Suprapubic skin (tissue), 4 donors: ENCODE data around the gene PRPF4. TPM values are rescaled to one million over a fixed set of nuclear protein-coding genes. Genes with fewer than 3 reads are reported as not detected.
"Not testable (repeated sequence)": the region's sequence is repeated elsewhere in the genome, so short reads cannot be mapped to it uniquely, and the experiment has no call there.

ENCODE experiments used
- DNase-seq, 2 donors: peaks; one replicate each; pipeline ENCODE4 v3.0.0-alpha.2; 2019; ENCODE audit warnings: low spot score in 2 of 2
- H3K27ac ChIP-seq: fragments of 200-600 bp; sonication (generic); one replicate; pipeline ENCODE4 v1.5.1; 2019
- H3K27me3 ChIP-seq: fragments of 200-600 bp; sonication (generic); one replicate; pipeline ENCODE4 v1.5.1; 2019
- H3K36me3 ChIP-seq: fragments of 200-600 bp; sonication (generic); one replicate; pipeline ENCODE4 v1.5.1; 2019
- H3K4me1 ChIP-seq: fragments of 200-600 bp; sonication (generic); one replicate; pipeline ENCODE4 v1.5.1; 2019
- H3K4me3 ChIP-seq: fragments of 200-600 bp; sonication (generic); one replicate; pipeline ENCODE4 v1.5.1; 2019; ENCODE audit warnings: mild to moderate bottlenecking
- H3K9me3 ChIP-seq: fragments of 200-600 bp; sonication (generic); one replicate; pipeline ENCODE4 v1.5.1; 2019
- EP300 ChIP-seq: sonication (generic); formaldehyde crosslinking; IDR thresholded peaks from one replicate; pipeline ENCODE4 v1.6.1; 2017; ENCODE audit warnings: antibody characterized with exemption
- POLR2A ChIP-seq, 2 donors: fragments of 450-650 bp; IDR thresholded peaks; one replicate each; pipeline ENCODE4 v1.6.1; 2017; ENCODE audit warnings: antibody characterized with exemption in 2 of 2, mild to moderate bottlenecking in 2 of 2, moderate library complexity in 2 of 2
- POLR2AphosphoS5 ChIP-seq, 3 donors: sonication (generic); formaldehyde crosslinking; IDR thresholded peaks; one replicate each; pipeline ENCODE4 v1.6.1; 2017; ENCODE audit warnings: antibody characterized with exemption in 3 of 3
- WGBS: methylation state at CpG from one replicate; pipeline ENCODE4 v1.1.5; 2018; 5-methylcytosine and 5-hydroxymethylcytosine counted together
- total RNA-seq, 4 donors: library from RNA; depleted of rRNA; stranded (reverse); fragments of >200 nt; gene quantifications; one replicate each; pipeline ENCODE4 v1.1.0, GENCODE V29; 2016
- TF ChIP-seq, protein P1 (sequence below), 2 donors: fragments of 200-600 bp in 1 of 2; fragments of 450-650 bp in 1 of 2; sonication (generic) in 1 of 2; IDR thresholded peaks; one replicate each; pipeline ENCODE4 v1.5.1; 2016 to 2019; ENCODE audit warnings: antibody characterized with exemption in 2 of 2, mild to moderate bottlenecking in 1 of 2, moderate library complexity in 1 of 2

Gene PRPF4
- total RNA-seq = 10 to 100 TPM; 13.6 to 21.3 (median 17.6) TPM

DNA sequence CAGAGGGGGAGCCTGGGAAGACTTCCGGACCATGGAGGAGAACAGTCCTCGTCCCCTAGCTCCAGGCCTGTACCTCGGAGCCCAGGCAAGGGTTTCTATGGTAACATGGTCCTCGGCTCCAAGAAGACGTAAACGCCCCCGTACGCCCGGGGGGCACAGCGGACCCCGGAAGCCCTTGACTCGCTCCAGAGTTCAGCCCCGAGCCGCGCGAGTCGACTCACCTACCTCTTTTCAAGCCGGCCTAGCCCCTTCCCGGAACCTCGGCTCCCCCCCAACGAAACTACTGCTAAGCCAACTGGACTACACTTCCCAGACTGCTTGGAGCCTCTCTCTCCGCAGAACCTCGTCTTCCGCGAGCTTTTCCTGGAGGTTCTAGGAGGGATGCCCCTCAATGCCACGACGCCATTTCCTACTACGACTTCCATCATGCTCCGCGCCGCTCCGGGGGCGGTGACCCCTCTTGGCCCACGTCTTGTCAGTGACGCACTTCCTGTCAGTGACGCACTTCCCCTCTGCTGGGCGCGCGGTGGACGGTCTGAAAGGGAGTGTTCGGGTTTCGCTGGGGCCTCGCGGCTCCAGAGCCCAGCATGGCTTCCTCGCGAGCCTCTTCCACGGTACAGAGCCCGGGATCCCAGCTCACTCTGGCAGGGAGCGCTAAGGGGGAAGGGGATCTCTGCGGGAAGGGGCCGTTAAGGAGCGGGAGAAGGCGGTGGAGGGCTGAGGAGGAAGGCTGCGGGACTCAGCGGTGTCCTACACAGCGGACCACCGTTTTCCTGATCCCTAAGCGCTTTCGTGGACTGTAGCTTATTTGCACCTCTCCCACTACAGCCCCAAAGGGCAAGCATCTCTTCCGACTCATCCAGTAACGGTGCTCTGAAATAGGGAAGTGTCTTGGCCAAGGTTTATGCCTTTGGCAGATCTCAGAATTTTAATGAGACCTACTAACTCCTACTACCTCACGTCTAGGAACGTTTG, at the start of gene PRPF4, which contains the start of gene CDC26:
PRPF4 (plus strand) TSS at position 502 of the 975 bp plus-strand sequence; CDS start at position 588, 86 bp downstream.
CDC26 (minus strand) TSS at position 416 of the 975 bp plus-strand sequence. CDS start 3,065 bp downstream, outside the sequence.
- H3K4me3 ChIP-seq = peak within 1 kb of the TSS; percentile 72
- TF ChIP-seq POLR2AphosphoS5 (IDR thresholded peaks at IDR 0.05) (peak; percentile 83 to 96 (median 90)), EP300 (peak; percentile 35), POLR2A (IDR thresholded peaks at IDR 0.05) (peak; percentile 72 to 95)
- TF ChIP-seq, protein P1, sequence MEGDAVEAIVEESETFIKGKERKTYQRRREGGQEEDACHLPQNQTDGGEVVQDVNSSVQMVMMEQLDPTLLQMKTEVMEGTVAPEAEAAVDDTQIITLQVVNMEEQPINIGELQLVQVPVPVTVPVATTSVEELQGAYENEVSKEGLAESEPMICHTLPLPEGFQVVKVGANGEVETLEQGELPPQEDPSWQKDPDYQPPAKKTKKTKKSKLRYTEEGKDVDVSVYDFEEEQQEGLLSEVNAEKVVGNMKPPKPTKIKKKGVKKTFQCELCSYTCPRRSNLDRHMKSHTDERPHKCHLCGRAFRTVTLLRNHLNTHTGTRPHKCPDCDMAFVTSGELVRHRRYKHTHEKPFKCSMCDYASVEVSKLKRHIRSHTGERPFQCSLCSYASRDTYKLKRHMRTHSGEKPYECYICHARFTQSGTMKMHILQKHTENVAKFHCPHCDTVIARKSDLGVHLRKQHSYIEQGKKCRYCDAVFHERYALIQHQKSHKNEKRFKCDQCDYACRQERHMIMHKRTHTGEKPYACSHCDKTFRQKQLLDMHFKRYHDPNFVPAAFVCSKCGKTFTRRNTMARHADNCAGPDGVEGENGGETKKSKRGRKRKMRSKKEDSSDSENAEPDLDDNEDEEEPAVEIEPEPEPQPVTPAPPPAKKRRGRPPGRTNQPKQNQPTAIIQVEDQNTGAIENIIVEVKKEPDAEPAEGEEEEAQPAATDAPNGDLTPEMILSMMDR (IDR thresholded peaks at IDR 0.05) = no peak
- 0% methylated on average over 17 of the region's 63 CpGs for WGBS
- H3K27ac ChIP-seq = peak within 1 kb of the TSS; percentile 91
- DNase-seq = peak; percentile 98 to 99
- H3K4me1 ChIP-seq = peaks cover 24% of the 10 kb centered on the region
- H3K36me3 ChIP-seq = peaks cover 55% of the 10 kb centered on the region
- no peaks in the 10 kb centered on the region for H3K27me3 ChIP-seq
- H3K9me3 ChIP-seq = no peaks in the 10 kb centered on the region

GRCh38 chr9:113227436-113227835, 48.0 kb upstream of the PRPF4 start:
- H3K4me3 ChIP-seq = no peak overlapping the region
- no peaks in the 10 kb centered on the region for H3K36me3 ChIP-seq
- no peaks in the 10 kb centered on the region for H3K27me3 ChIP-seq
- H3K27ac ChIP-seq = no peak overlapping the region
- 86% methylated on average over 1 of the region's 1 CpG for WGBS
- TF ChIP-seq, protein P1 (IDR thresholded peaks at IDR 0.05) = no peak
- TF ChIP-seq POLR2A (IDR thresholded peaks at IDR 0.05) (no peak), POLR2AphosphoS5 (IDR thresholded peaks at IDR 0.05) (no peak), EP300 (no peak)
- no peak for DNase-seq
- peaks cover 9% of the 10 kb centered on the region for H3K4me1 ChIP-seq
- no peaks in the 10 kb centered on the region for H3K9me3 ChIP-seq

DNA sequence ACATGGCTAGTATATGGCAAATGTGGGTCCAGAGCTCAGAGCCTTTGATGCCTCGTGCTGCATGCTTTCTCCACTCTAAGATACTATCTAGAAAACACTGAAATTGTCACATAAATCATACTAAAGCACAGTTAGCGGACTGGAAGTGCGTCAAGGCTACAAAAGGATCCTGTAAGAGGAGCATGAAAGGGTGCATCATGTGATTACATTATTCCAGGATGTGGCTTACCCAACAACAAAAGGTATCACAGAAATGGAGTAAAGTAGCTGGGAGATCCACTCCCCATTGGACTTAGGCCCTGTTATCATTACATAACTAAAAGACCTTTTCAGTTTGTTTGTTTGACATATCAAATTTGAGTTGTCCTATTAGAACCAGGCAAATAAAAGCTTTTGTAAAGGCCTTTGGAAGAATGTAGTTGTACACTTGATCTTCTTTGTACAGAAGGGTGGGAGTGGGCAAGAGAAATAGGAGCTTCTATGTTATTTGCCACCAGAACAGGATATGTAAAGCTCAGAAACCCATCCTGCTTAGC, 47.3 kb upstream of the PRPF4 start:
- Histone ChIP-seq H3K4me3 (no peak overlapping the region), H3K4me1 (peaks cover 10% of the 10 kb centered on the region), H3K27ac (no peak overlapping the region), H3K27me3 (no peaks in the 10 kb centered on the region), H3K36me3 (no peaks in the 10 kb centered on the region), H3K9me3 (no peaks in the 10 kb centered on the region)
- DNase-seq = no peak
- TF ChIP-seq POLR2A (IDR thresholded peaks at IDR 0.05) (no peak), EP300 (no peak), POLR2AphosphoS5 (IDR thresholded peaks at IDR 0.05) (no peak)
- TF ChIP-seq, protein P1 (IDR thresholded peaks at IDR 0.05) = no peak
- WGBS = 71% methylated on average over 3 of the region's 3 CpGs

GRCh38 chr9:113231701-113232100, 43.8 kb upstream of the PRPF4 start:
- no peaks in the 10 kb centered on the region for H3K27me3 ChIP-seq
- peaks cover 27% of the 10 kb centered on the region for H3K4me1 ChIP-seq
- whole genome bisulfite sequencing = 98% methylated on average over 2 of the region's 2 CpGs
- H3K36me3 ChIP-seq = no peaks in the 10 kb centered on the region
- H3K9me3 ChIP-seq = no peaks in the 10 kb centered on the region
- TF ChIP-seq POLR2A (IDR thresholded peaks at IDR 0.05) = no peak
- TF ChIP-seq EP300 = no peak
- TF ChIP-seq, protein P1 (IDR thresholded peaks at IDR 0.05) = no peak
- TF ChIP-seq POLR2AphosphoS5 (IDR thresholded peaks at IDR 0.05) = no peak
- H3K4me3 ChIP-seq = no peak overlapping the region
- no peak for DNase-seq
- no peak overlapping the region for H3K27ac ChIP-seq

DNA sequence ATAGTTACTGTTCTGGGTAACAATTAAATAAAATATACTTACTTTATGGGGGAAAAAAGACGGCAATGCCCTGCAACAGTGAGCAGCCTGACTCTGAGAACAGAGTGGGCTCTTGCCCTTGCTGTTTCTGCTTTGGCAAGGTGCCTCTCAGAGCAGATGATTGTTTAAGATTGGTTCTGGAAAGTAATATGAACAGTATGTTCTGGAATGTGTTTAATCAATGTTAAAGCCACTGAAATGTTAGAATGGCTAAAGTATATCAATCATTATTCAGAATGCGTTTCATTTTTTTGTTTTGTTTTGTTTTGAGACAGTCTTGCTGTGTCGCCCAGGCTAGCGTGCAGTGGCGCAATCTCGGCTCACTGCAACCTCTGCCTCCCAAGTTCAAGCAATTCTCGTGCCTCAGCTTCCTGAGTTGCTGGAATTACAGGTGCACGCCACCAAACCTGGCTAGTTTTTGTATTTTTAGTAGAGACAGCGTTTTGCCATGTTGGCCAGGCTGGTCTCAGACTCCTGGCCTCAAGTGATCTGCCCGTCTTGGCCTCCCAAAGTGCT, 39.7 kb upstream of the PRPF4 start:
- H3K36me3 ChIP-seq, H3K9me3 ChIP-seq, DNase-seq, H3K4me3 ChIP-seq, H3K27ac ChIP-seq, H3K27me3 ChIP-seq: not testable (repeated sequence)
- WGBS = 78% methylated on average over 10 of the region's 10 CpGs
- H3K4me1 ChIP-seq = peaks cover 31% of the 10 kb centered on the region
